Mammary epithelial cell (primary cell): Measurements from ENCODE around the gene C4orf50.

Source experiments
- EZH2 ChIP-seq: IDR thresholded peaks from 2 replicates; pipeline ENCODE4 v1.6.1; 2012; ENCODE audit warnings: low read length, inconsistent platforms, borderline replicate concordance
- TF ChIP-seq, protein P1 (sequence below), 2 donors: IDR thresholded peaks in 1 of 2; conservative IDR thresholded peaks in 1 of 2; 2 replicates each; pipeline ENCODE4 v1.5.1; 2011 to 2012; ENCODE audit warnings: inconsistent platforms in 2 of 2, low read length in 2 of 2, mild to moderate bottlenecking in 2 of 2, control low read depth in 1 of 2, low read depth in 1 of 2; ENCODE audit not compliant: insufficient read depth in 1 of 2; ENCODE audit errors: extremely low read depth in 1 of 2

- TF ChIP-seq, protein P1, sequence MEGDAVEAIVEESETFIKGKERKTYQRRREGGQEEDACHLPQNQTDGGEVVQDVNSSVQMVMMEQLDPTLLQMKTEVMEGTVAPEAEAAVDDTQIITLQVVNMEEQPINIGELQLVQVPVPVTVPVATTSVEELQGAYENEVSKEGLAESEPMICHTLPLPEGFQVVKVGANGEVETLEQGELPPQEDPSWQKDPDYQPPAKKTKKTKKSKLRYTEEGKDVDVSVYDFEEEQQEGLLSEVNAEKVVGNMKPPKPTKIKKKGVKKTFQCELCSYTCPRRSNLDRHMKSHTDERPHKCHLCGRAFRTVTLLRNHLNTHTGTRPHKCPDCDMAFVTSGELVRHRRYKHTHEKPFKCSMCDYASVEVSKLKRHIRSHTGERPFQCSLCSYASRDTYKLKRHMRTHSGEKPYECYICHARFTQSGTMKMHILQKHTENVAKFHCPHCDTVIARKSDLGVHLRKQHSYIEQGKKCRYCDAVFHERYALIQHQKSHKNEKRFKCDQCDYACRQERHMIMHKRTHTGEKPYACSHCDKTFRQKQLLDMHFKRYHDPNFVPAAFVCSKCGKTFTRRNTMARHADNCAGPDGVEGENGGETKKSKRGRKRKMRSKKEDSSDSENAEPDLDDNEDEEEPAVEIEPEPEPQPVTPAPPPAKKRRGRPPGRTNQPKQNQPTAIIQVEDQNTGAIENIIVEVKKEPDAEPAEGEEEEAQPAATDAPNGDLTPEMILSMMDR (conservative IDR thresholded peaks at IDR 0.05 in 1 of 2, IDR thresholded peaks at IDR 0.05 in 1 of 2; ENCODE audit: extremely low read depth in 1 of 2, insufficient read depth in 1 of 2, low read depth in 1 of 2, low read length in 2 of 2) = no peak
- no peak for TF ChIP-seq EZH2
These were observed 57.9 kb downstream of the C4orf50 start for GRCh38 chr4:5960252-5960880.
